GM23338 (cell line): ENCODE data around the gene MRPL24.

Experiments
- EZH2 ChIP-seq: fragments of 200-600 bp; sonication (generic); IDR thresholded peaks from one replicate; pipeline ENCODE4 v1.8.0; 2017; ENCODE audit warnings: antibody characterized with exemption, mild to moderate bottlenecking, low read depth; ENCODE audit not compliant: unreplicated experiment
- NANOG ChIP-seq: IDR thresholded peaks from 2 replicates; pipeline ENCODE4 v1.6.1; 2016; ENCODE audit warnings: antibody characterized with exemption, borderline replicate concordance
- POLR2AphosphoS5 ChIP-seq: IDR thresholded peaks from 2 replicates; pipeline ENCODE4 v1.6.1; 2016; ENCODE audit warnings: antibody characterized with exemption, low read depth
- TF ChIP-seq, protein P1 (sequence below), 2 experiments: fragments of 200-600 bp in 1 of 2; sonication (generic) in 1 of 2; conservative IDR thresholded peaks; 2 replicates each; pipeline versions ENCODE4 v1.5.1 to v1.6.1; 2016 to 2017; ENCODE audit warnings: antibody characterized with exemption in 2 of 2, low read depth in 2 of 2, mild to moderate bottlenecking in 2 of 2, moderate library complexity in 1 of 2
- TF ChIP-seq, protein P2 (sequence below): IDR thresholded peaks from one replicate; pipeline ENCODE4 v1.6.1; 2018; ENCODE audit warnings: antibody characterized with exemption; ENCODE audit not compliant: unreplicated experiment

DNA sequence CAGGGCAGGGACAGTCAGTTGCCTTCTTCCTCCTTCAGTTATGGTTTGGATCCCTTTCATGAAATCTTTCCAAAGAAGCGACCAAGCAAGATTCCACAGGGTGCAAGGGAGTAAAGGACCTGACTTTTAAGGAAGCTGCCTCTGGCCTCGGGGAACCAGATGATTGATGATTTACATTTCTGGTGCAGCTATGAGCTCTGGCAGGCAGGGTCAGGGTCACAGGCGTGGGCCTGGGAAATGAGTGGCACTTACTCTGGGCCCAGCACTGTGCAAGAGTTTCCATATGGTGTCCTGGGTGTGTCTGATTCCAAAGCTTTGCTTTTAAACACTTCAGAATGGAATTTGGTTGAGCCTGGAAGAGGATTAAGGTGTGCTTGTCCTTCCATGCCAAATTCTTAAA lies 28.3 kb downstream of the MRPL24 start:
- TF ChIP-seq EZH2 = no peak
- TF ChIP-seq, protein P1, sequence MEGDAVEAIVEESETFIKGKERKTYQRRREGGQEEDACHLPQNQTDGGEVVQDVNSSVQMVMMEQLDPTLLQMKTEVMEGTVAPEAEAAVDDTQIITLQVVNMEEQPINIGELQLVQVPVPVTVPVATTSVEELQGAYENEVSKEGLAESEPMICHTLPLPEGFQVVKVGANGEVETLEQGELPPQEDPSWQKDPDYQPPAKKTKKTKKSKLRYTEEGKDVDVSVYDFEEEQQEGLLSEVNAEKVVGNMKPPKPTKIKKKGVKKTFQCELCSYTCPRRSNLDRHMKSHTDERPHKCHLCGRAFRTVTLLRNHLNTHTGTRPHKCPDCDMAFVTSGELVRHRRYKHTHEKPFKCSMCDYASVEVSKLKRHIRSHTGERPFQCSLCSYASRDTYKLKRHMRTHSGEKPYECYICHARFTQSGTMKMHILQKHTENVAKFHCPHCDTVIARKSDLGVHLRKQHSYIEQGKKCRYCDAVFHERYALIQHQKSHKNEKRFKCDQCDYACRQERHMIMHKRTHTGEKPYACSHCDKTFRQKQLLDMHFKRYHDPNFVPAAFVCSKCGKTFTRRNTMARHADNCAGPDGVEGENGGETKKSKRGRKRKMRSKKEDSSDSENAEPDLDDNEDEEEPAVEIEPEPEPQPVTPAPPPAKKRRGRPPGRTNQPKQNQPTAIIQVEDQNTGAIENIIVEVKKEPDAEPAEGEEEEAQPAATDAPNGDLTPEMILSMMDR (conservative IDR thresholded peaks at IDR 0.05; ENCODE audit: low read depth in 2 of 2) = no peak
- no peak for TF ChIP-seq NANOG
- TF ChIP-seq, protein P2, sequence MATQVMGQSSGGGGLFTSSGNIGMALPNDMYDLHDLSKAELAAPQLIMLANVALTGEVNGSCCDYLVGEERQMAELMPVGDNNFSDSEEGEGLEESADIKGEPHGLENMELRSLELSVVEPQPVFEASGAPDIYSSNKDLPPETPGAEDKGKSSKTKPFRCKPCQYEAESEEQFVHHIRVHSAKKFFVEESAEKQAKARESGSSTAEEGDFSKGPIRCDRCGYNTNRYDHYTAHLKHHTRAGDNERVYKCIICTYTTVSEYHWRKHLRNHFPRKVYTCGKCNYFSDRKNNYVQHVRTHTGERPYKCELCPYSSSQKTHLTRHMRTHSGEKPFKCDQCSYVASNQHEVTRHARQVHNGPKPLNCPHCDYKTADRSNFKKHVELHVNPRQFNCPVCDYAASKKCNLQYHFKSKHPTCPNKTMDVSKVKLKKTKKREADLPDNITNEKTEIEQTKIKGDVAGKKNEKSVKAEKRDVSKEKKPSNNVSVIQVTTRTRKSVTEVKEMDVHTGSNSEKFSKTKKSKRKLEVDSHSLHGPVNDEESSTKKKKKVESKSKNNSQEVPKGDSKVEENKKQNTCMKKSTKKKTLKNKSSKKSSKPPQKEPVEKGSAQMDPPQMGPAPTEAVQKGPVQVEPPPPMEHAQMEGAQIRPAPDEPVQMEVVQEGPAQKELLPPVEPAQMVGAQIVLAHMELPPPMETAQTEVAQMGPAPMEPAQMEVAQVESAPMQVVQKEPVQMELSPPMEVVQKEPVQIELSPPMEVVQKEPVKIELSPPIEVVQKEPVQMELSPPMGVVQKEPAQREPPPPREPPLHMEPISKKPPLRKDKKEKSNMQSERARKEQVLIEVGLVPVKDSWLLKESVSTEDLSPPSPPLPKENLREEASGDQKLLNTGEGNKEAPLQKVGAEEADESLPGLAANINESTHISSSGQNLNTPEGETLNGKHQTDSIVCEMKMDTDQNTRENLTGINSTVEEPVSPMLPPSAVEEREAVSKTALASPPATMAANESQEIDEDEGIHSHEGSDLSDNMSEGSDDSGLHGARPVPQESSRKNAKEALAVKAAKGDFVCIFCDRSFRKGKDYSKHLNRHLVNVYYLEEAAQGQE = no peak
- no peak for TF ChIP-seq POLR2AphosphoS5
